IMR-90 (cell line): ENCODE results near the gene NEK4. TPM values are rescaled to one million over a fixed set of nuclear protein-coding genes. Genes with fewer than 3 reads are reported as not detected.

Experiments
- ATAC-seq: fragments of 200-7000 bp; cut with Tn5 transposase; 2 replicates; pipeline ENCODE4 v1.9.1; 2020; ENCODE audit warnings: low read depth, mild to moderate bottlenecking, moderate library complexity
- BruUV-seq: library from RNA; stranded (reverse); fragments of 400-500 nt; replicated peaks from 2 replicates; lab custom pipeline; 2021; lab: Mats Ljungman, UMichigan
- CTCF ChIA-PET: fragments of 300-600 bp; formaldehyde crosslinking; extraction: SDS; loops from one replicate; lab custom pipeline; 2021; ENCODE audit warnings: antibody characterized with exemption; lab: Yijun Ruan, JAX
- POLR2A ChIA-PET: fragments of 300-600 bp; sonication (Branson Sonifier 250); formaldehyde crosslinking; loops from one replicate; lab custom pipeline; 2022; ENCODE audit warnings: antibody characterized with exemption; ENCODE audit not compliant: unreplicated experiment; lab: Charles Lee
- DNase-seq: peaks from one replicate; pipeline ENCODE4 v3.0.0; 2013
- H2AFZ ChIP-seq: replicated peaks from 2 replicates; pipeline ENCODE3; 2013; ENCODE audit warnings: low read length, mild to moderate bottlenecking; ENCODE audit not compliant: poor library complexity
- H2AK5ac ChIP-seq: 2 replicates; pipeline ENCODE4 v1.6.1; 2013; ENCODE audit warnings: low read depth, low read length, inconsistent platforms
- H2AK9ac ChIP-seq: replicated peaks from 2 replicates; pipeline ENCODE3; 2013; ENCODE audit warnings: mild to moderate bottlenecking, low read depth, low read length, moderate library complexity; ENCODE audit not compliant: poor library complexity
- H2BK120ac ChIP-seq: 2 replicates; pipeline ENCODE4 v1.6.1; 2013; ENCODE audit warnings: low read depth, low read length, inconsistent platforms
- H2BK15ac ChIP-seq: 3 replicates; pipeline ENCODE4 v1.6.1; 2013; ENCODE audit warnings: low read depth, low read length, inconsistent platforms
- H2BK20ac ChIP-seq: 2 replicates; pipeline ENCODE4 v1.6.1; 2013; ENCODE audit warnings: low read depth, mild to moderate bottlenecking, inconsistent platforms, low read length, moderate library complexity
- H2BK5ac ChIP-seq: 2 replicates; pipeline ENCODE4 v1.6.1; 2013; ENCODE audit warnings: mild to moderate bottlenecking, low read depth, low read length, inconsistent platforms; ENCODE audit not compliant: poor library complexity, severe bottlenecking
- H3K14ac ChIP-seq: replicated peaks from 2 replicates; pipeline ENCODE4 v1.6.1; 2013; ENCODE audit warnings: low read depth, low read length, inconsistent platforms
- H3K18ac ChIP-seq: 2 replicates; pipeline ENCODE4 v1.6.1; 2013; ENCODE audit warnings: low read depth, low read length, control low read depth
- H3K23ac ChIP-seq: 2 replicates; pipeline ENCODE4 v1.6.1; 2013; ENCODE audit warnings: low read depth, low read length, inconsistent platforms
- H3K27ac ChIP-seq: 2 replicates; pipeline ENCODE4 v1.5.1; 2013; ENCODE audit warnings: mild to moderate bottlenecking, control low read depth, low read length; ENCODE audit not compliant: insufficient read depth
- H3K27me3 ChIP-seq: 2 replicates; pipeline ENCODE4 v1.6.1; 2013; ENCODE audit warnings: low read length; ENCODE audit not compliant: control insufficient read depth, insufficient read depth
- H3K36me3 ChIP-seq: 2 replicates; pipeline ENCODE4 v1.6.1; 2013; ENCODE audit warnings: low read length, mixed read lengths; ENCODE audit not compliant: control insufficient read depth, insufficient read depth
- H3K4ac ChIP-seq: 2 replicates; pipeline ENCODE4 v1.6.1; 2013; ENCODE audit warnings: low read depth, low read length, inconsistent platforms
- H3K4me1 ChIP-seq: 2 replicates; pipeline ENCODE4 v1.6.1; 2013; ENCODE audit warnings: low read length, mixed read lengths; ENCODE audit not compliant: control insufficient read depth, insufficient read depth
- H3K4me2 ChIP-seq: 2 replicates; pipeline ENCODE4 v1.6.1; 2013; ENCODE audit warnings: low read depth, mild to moderate bottlenecking, control low read depth, low read length, moderate library complexity
- H3K4me3 ChIP-seq: 2 replicates; pipeline ENCODE4 v1.5.1; 2013; ENCODE audit warnings: low read depth, mild to moderate bottlenecking, control low read depth, low read length, moderate library complexity; ENCODE audit not compliant: insufficient read depth
- H3K56ac ChIP-seq: 2 replicates; pipeline ENCODE4 v1.6.1; 2013; ENCODE audit warnings: low read length, inconsistent platforms; ENCODE audit not compliant: insufficient read depth; ENCODE audit errors: extremely low read depth
- H3K79me1 ChIP-seq, 2 experiments: 2 replicates each; pipeline ENCODE4 v1.6.1; 2013; ENCODE audit warnings: low read length in 2 of 2, inconsistent platforms in 1 of 2, low read depth in 1 of 2
- H3K9ac ChIP-seq: 2 replicates; pipeline ENCODE4 v1.6.1; 2013; ENCODE audit warnings: low read depth, low read length, control low read depth
- H3K9me1 ChIP-seq: 2 replicates; pipeline ENCODE4 v1.6.1; 2013; ENCODE audit warnings: low read length, inconsistent platforms; ENCODE audit not compliant: insufficient read depth
- H3K9me3 ChIP-seq: 2 replicates; pipeline ENCODE4 v1.6.1; 2013; ENCODE audit warnings: low read length; ENCODE audit not compliant: control insufficient read depth, insufficient read depth
- H4K20me1 ChIP-seq: 2 replicates; pipeline ENCODE4 v1.6.1; 2013; ENCODE audit warnings: low read length, inconsistent platforms; ENCODE audit not compliant: insufficient read depth
- H4K5ac ChIP-seq: 2 replicates; pipeline ENCODE4 v1.6.1; 2013; ENCODE audit warnings: mild to moderate bottlenecking, low read depth, low read length, control low read depth
- H4K8ac ChIP-seq, 2 experiments: 2 replicates each; pipeline ENCODE4 v1.6.1; 2013; ENCODE audit warnings: low read depth in 2 of 2, low read length in 2 of 2, control low read depth in 1 of 2, inconsistent platforms in 1 of 2
- H4K91ac ChIP-seq: 2 replicates; pipeline ENCODE4 v1.6.1; 2013; ENCODE audit warnings: low read depth, low read length, inconsistent platforms; ENCODE audit not compliant: insufficient read depth
- BHLHE40 ChIP-seq: fragments of 150-350 bp; IDR thresholded peaks from 2 replicates; pipeline ENCODE4 v1.6.1; 2016; ENCODE audit warnings: mild to moderate bottlenecking, low read depth, low read length
- CEBPB ChIP-seq: IDR thresholded peaks from 2 replicates; pipeline ENCODE4 v1.6.1; 2012; ENCODE audit warnings: low read depth, low read length, improper control_type of control experiment
- CHD1 ChIP-seq: IDR thresholded peaks from 2 replicates; pipeline ENCODE4 v1.6.1; 2012; ENCODE audit warnings: low read depth, low read length, improper control_type of control experiment
- CTCF ChIP-seq: conservative IDR thresholded peaks from 2 replicates; pipeline ENCODE4 v1.5.1; 2012; ENCODE audit warnings: mild to moderate bottlenecking, low read depth, low read length, improper control_type of control experiment
- ELK1 ChIP-seq: fragments of 150-350 bp; IDR thresholded peaks from 2 replicates; pipeline ENCODE4 v1.6.1; 2016; ENCODE audit warnings: low read depth, mild to moderate bottlenecking, low read length, moderate library complexity, borderline replicate concordance
- FOS ChIP-seq: fragments of 150-350 bp; IDR thresholded peaks from 2 replicates; pipeline ENCODE4 v1.6.1; 2016; ENCODE audit warnings: low read depth, low read length
- MAFK ChIP-seq: IDR thresholded peaks from 2 replicates; pipeline ENCODE4 v1.6.1; 2012; ENCODE audit warnings: low read depth, low read length, improper control_type of control experiment
- MAZ ChIP-seq: IDR thresholded peaks from 2 replicates; pipeline ENCODE4 v1.6.1; 2012; ENCODE audit warnings: low read depth, mild to moderate bottlenecking, low read length, improper control_type of control experiment, moderate library complexity, borderline replicate concordance
- MXI1 ChIP-seq: IDR thresholded peaks from 2 replicates; pipeline ENCODE4 v1.6.1; 2012; ENCODE audit warnings: low read depth, mild to moderate bottlenecking, low read length, moderate library complexity, borderline replicate concordance
- NFE2L2 ChIP-seq: fragments of 150-350 bp; IDR thresholded peaks from 2 replicates; pipeline ENCODE4 v1.6.1; 2016; ENCODE audit warnings: low read depth, mild to moderate bottlenecking, low read length
- POLR2A ChIP-seq: IDR thresholded peaks from 2 replicates; pipeline ENCODE4 v1.6.1; 2012; ENCODE audit warnings: mild to moderate bottlenecking, low read depth, low read length
- RAD21 ChIP-seq: IDR thresholded peaks from 2 replicates; pipeline ENCODE4 v1.6.1; 2012; ENCODE audit warnings: low read length, improper control_type of control experiment
- RCOR1 ChIP-seq: IDR thresholded peaks from 2 replicates; pipeline ENCODE4 v1.6.1; 2012; ENCODE audit warnings: mild to moderate bottlenecking, low read length, improper control_type of control experiment; ENCODE audit not compliant: insufficient replicate concordance
- RFX5 ChIP-seq: IDR thresholded peaks from 2 replicates; pipeline ENCODE4 v1.8.0; 2012; ENCODE audit warnings: low read depth, mild to moderate bottlenecking, low read length, moderate library complexity
- SMC3 ChIP-seq: fragments of 150-350 bp; IDR thresholded peaks from 2 replicates; pipeline ENCODE4 v1.6.1; 2016; ENCODE audit warnings: low read depth, mild to moderate bottlenecking, antibody characterized with exemption, low read length, moderate library complexity
- USF2 ChIP-seq: fragments of 150-350 bp; IDR thresholded peaks from 2 replicates; pipeline ENCODE4 v1.6.1; 2017; ENCODE audit warnings: mild to moderate bottlenecking, antibody characterized with exemption, low read length, low read depth
- WGBS, 2 experiments: methylation state at CpG; one replicate each; pipeline versions ENCODE4 v1.1.5 to v1.1.7; 2013; ENCODE audit warnings: missing lambda C conversion rate in 2 of 2; ENCODE audit not compliant: insufficient read length in 1 of 2; ENCODE audit errors: extremely low coverage in 2 of 2; 5-methylcytosine and 5-hydroxymethylcytosine counted together
- dilution Hi-C: fragments of 300-500 bp; cut with HindIII; formaldehyde crosslinking; loops from one replicate; pipeline ENCODE4 v1.14.3; 2018; ENCODE audit warnings: low sequenced_read_pairs; ENCODE audit not compliant: unreplicated experiment
- in situ Hi-C: fragments of 300-500 bp; cut with MboI; formaldehyde crosslinking; loops from 3 replicates; pipeline ENCODE4 v1.14.3; 2019; ENCODE audit warnings: low sequenced_read_pairs, inconsistent platforms, mixed read lengths
- intact Hi-C: fragments of 100-400 bp; cut with micrococcal nuclease; formaldehyde crosslinking; loops from 2 replicates; pipeline ENCODE4 v1.10.0; 2022
- polyA plus RNA-seq, 3 experiments: library from polyadenylated mRNA; depleted of rRNA; stranded (reverse); fragments of >200 nt; gene quantifications; 2 replicates each; pipeline ENCODE4 v1.2.3, GENCODE V29; 2012; ENCODE audit warnings: low replicate concordance in 1 of 3
- total RNA-seq: library from RNA; depleted of rRNA; stranded (reverse); fragments of >200 nt; gene quantifications from 2 replicates; pipeline ENCODE4 v1.2.3, GENCODE V29; 2012

Gene NEK4
- total and polyA plus RNA-seq, 2 of the 4 experiments (the other 2 are of a cell fraction): 10.3 to 24.7 TPM

- POLR2A ChIA-PET: no interaction called here
Measured at GRCh38 chr3:52809662-52810377, 39.1 kb upstream of the NEK4 start.

More at GRCh38 chr3:52809662-52810377, 39.1 kb upstream of the NEK4 start:
- TF ChIP-seq CHD1: no peak
- TF ChIP-seq MAFK: no peak
- TF ChIP-seq FOS: no peak
- no peak for TF ChIP-seq RAD21
- no peak for TF ChIP-seq SMC3
- TF ChIP-seq CTCF: no peak
- TF ChIP-seq NFE2L2: no peak
- TF ChIP-seq POLR2A: no peak
- no peak for TF ChIP-seq RFX5
- TF ChIP-seq CEBPB: no peak
- TF ChIP-seq MXI1: no peak
- TF ChIP-seq MAZ: no peak
- no peak for TF ChIP-seq USF2
- no peak for TF ChIP-seq BHLHE40
- no peak for TF ChIP-seq RCOR1
- no peak for TF ChIP-seq ELK1
- Histone ChIP-seq H3K9ac (no peak overlapping the region), H2BK5ac (no peak overlapping the region), H3K14ac (no peak overlapping the region), H2AFZ (no peak overlapping the region), H3K4ac (no peak overlapping the region), H4K5ac (no peak overlapping the region), H2AK5ac (no peak overlapping the region), H3K9me3 (no peaks in the 10 kb centered on the region), H3K9me1 (no peaks in the 10 kb centered on the region), H3K4me3 (no peak overlapping the region), H4K20me1 (no peaks in the 10 kb centered on the region), H3K4me2 (no peak overlapping the region), H2BK15ac (no peak overlapping the region), H2AK9ac (no peak overlapping the region), H3K36me3 (no peaks in the 10 kb centered on the region), H3K79me1 (no peaks in the 10 kb centered on the region), H3K27ac (no peak overlapping the region), H3K4me1 (no peaks in the 10 kb centered on the region), H4K91ac (no peak overlapping the region), H3K27me3 (peaks cover 22% of the 10 kb centered on the region), H3K56ac (no peak overlapping the region), H3K18ac (no peak overlapping the region), H2BK20ac (no peak overlapping the region), H3K23ac (no peak overlapping the region), H4K8ac (no peak overlapping the region), H2BK120ac (no peak overlapping the region)
- 53% methylated on average over 5 of the region's 7 CpGs; no CpG with 5 or more reads in 1 of the 2 experiments for WGBS, 2 experiments
- BruUV-seq: no TSS peak
- DNase-seq: no peak
- ATAC-seq: no peak
- in situ Hi-C loops (no loop called here), intact Hi-C loops (no loop called here), dilution Hi-C loops (no loop called here)
- CTCF ChIA-PET: interaction anchor here (1.7 kb wide), 1 partner anchor 11 kb away, joined by 6 read pairs; no protein-coding TSS in a partner anchor
